HG03159 (cell line): ENCODE results near the gene ADCY6.

Source experiments
- ATAC-seq: cut with Tn5 transposase; IDR thresholded peaks from one replicate; pipeline ENCODE4 v1.9.1; 2021; ENCODE audit warnings: mild to moderate bottlenecking, moderate library complexity; ENCODE audit not compliant: unreplicated experiment

Gene ADCY6

GRCh38 chr12:48788854-48789775, at the start of gene ADCY6:
TSS of gene ADCY6 (minus strand) at chr12:48789089. CDS start at chr12:48783434, 5,655 bp downstream.
- ATAC-seq, result peak; percentile 50

- ATAC-seq, result no peak
Observed at GRCh38 chr12:48838048-48838447, 49.2 kb upstream of the ADCY6 start.

GRCh38 chr12:48832321-48833060, 43.6 kb upstream of the ADCY6 start:
- no peak for ATAC-seq

GRCh38 chr12:48831257-48831656, 42.4 kb upstream of the ADCY6 start:
- no peak for ATAC-seq

- no peak for ATAC-seq
Observed at GRCh38 chr12:48828841-48829575, 40.1 kb upstream of the ADCY6 start.

- no peak for ATAC-seq
Observed at GRCh38 chr12:48828293-48828692, 39.4 kb upstream of the ADCY6 start.

GRCh38 chr12:48827513-48828096, 38.7 kb upstream of the ADCY6 start:
- no peak for ATAC-seq

- no peak for ATAC-seq
Observed at GRCh38 chr12:48827026-48827425, 38.1 kb upstream of the ADCY6 start.

- no peak for ATAC-seq
Observed at GRCh38 chr12:48826209-48826855, 37.4 kb upstream of the ADCY6 start.

GRCh38 chr12:48824905-48825304, 36.0 kb upstream of the ADCY6 start:
- ATAC-seq, result no peak

GRCh38 chr12:48824112-48824511, 35.2 kb upstream of the ADCY6 start:
- no peak for ATAC-seq

- no peak for ATAC-seq
Observed at GRCh38 chr12:48823281-48823680, 34.4 kb upstream of the ADCY6 start.

GRCh38 chr12:48822711-48823110, 33.8 kb upstream of the ADCY6 start:
- no peak for ATAC-seq

GRCh38 chr12:48822139-48822538, 33.2 kb upstream of the ADCY6 start:
- ATAC-seq, result no peak

GRCh38 chr12:48819986-48820725, 31.3 kb upstream of the ADCY6 start:
- ATAC-seq, result no peak

- no peak for ATAC-seq
Observed at GRCh38 chr12:48818831-48819590, 30.1 kb upstream of the ADCY6 start.

GRCh38 chr12:48817873-48818830, 29.3 kb upstream of the ADCY6 start, which contains the start of gene CACNB3:
TSS of gene CACNB3 (plus strand) at chr12:48818496. CDS start at chr12:48818930, 434 bp downstream.
- ATAC-seq, result no peak
